HG02973 (cell line): ENCODE data around the gene GPRC5D.

Source experiments
- ATAC-seq: cut with Tn5 transposase; IDR thresholded peaks from one replicate; pipeline ENCODE4 v1.9.1; 2021; ENCODE audit warnings: moderate library complexity; ENCODE audit not compliant: unreplicated experiment

Gene GPRC5D

GRCh38 chr12:12979731-12980259 lies 27.8 kb upstream of the GPRC5D start:
- ATAC-seq = no peak

- ATAC-seq = no peak
Measured at GRCh38 chr12:12979126-12979525, 27.2 kb upstream of the GPRC5D start.

GRCh38 chr12:12977231-12977630 lies 25.3 kb upstream of the GPRC5D start:
- no peak for ATAC-seq

GRCh38 chr12:12976366-12976765 lies 24.4 kb upstream of the GPRC5D start:
- ATAC-seq = no peak

GRCh38 chr12:12975322-12976077 lies 23.5 kb upstream of the GPRC5D start:
- ATAC-seq = no peak

- no peak for ATAC-seq
Measured at GRCh38 chr12:12974211-12974610, 22.2 kb upstream of the GPRC5D start.

- no peak for ATAC-seq
Measured at GRCh38 chr12:12973019-12973418, 21.0 kb upstream of the GPRC5D start.

- no peak for ATAC-seq
Measured at GRCh38 chr12:12965836-12966235, 13.9 kb upstream of the GPRC5D start.

- ATAC-seq = no peak
Measured at GRCh38 chr12:12964255-12964654, 12.3 kb upstream of the GPRC5D start.

GRCh38 chr12:12960639-12961209 lies 8.8 kb upstream of the GPRC5D start:
- no peak for ATAC-seq

- no peak for ATAC-seq
Measured at GRCh38 chr12:12958886-12959285, 6.9 kb upstream of the GPRC5D start.

- no peak for ATAC-seq
Measured at GRCh38 chr12:12954878-12955625, 3.1 kb upstream of the GPRC5D start.

GRCh38 chr12:12954356-12954755 lies 2.4 kb upstream of the GPRC5D start:
- ATAC-seq = no peak

GRCh38 chr12:12951504-12951903 lies 466 bp downstream of the GPRC5D start:
- ATAC-seq = no peak

GRCh38 chr12:12947902-12948301 lies 4.1 kb downstream of the GPRC5D start:
- no peak for ATAC-seq

- ATAC-seq = no peak
Measured at GRCh38 chr12:12946686-12947355, 5.1 kb downstream of the GPRC5D start.

- no peak for ATAC-seq
Measured at GRCh38 chr12:12945591-12945990, 6.4 kb downstream of the GPRC5D start.

- ATAC-seq = no peak
Measured at GRCh38 chr12:12943586-12944260, 8.2 kb downstream of the GPRC5D start.

- no peak for ATAC-seq
Measured at GRCh38 chr12:12941450-12942350, 10.3 kb downstream of the GPRC5D start.

- ATAC-seq = no peak
Measured at GRCh38 chr12:12939888-12940287, 12.1 kb downstream of the GPRC5D start.
